ENCODE data around the gene NME7.

The NME7 gene

GRCh38 chr1:169118227-169118626 is 249.4 kb downstream of the NME7 start (continued):
- no peak for TF ChIP-seq HOXD13 (CRISPR knock-in tag; IDR thresholded peaks at IDR 0.05; ENCODE audit: borderline replicate concordance)
- TF ChIP-seq ZNF488 (tag by site-specific recombination; IDR thresholded peaks at IDR 0.05), result no peak
- TF ChIP-seq FEZF1 (tag by site-specific recombination; IDR thresholded peaks at IDR 0.05), result no peak
- no peak for TF ChIP-seq ZNF302 (tag by site-specific recombination; IDR thresholded peaks at IDR 0.05; ENCODE audit: low read depth)
- no peak for TF ChIP-seq ZNF248 (tag by site-specific recombination; IDR thresholded peaks at IDR 0.05)
- no peak for TF ChIP-seq ZNF654 (tag by site-specific recombination; IDR thresholded peaks at IDR 0.05; ENCODE audit: low read depth)
- no peak for TF ChIP-seq RBAK (tag by site-specific recombination; IDR thresholded peaks at IDR 0.05)
- TF ChIP-seq MEIS1 (CRISPR knock-in tag; IDR thresholded peaks at IDR 0.05; ENCODE audit: borderline replicate concordance), result no peak
- TF ChIP-seq ZNF404 (tag by site-specific recombination; IDR thresholded peaks at IDR 0.05), result no peak

DNA sequence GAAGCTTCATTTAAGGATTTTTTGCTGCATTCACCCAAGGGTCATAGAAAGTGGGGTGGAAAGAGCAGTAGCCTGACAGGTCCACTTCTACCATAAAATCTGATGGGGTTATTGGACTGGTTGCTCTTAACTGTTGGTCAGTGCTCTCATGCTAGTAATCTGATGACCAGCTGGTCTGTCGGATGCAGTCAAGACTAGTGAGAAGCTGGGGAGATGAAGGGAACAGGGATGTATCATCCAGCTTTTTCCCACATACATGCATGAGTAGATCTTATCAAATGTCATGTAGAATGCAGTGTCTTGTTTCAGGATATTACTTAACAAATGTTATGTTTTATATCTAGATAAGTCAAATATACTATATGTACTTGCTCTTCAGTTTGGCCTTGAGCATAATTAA is 250.0 kb downstream of the NME7 start:
- H3K36me3 ChIP-seq (ENCODE audit: control insufficient read depth in 2 of 2, insufficient read depth in 1 of 2, low read length in 2 of 2), result peaks cover 20 to 47% of the 10 kb centered on the region in 2 experiments
- no peak for TF ChIP-seq ZNF677 (tag by site-specific recombination; IDR thresholded peaks at IDR 0.05)
- TF ChIP-seq SETDB1 (IDR thresholded peaks at IDR 0.05; ENCODE audit: insufficient read length, low read length), result no peak
- TF ChIP-seq SP3 (tag by site-specific recombination; IDR thresholded peaks at IDR 0.05), result no peak
- no peak for TF ChIP-seq ZNF239 (tag by site-specific recombination; IDR thresholded peaks at IDR 0.05)
- no peak for TF ChIP-seq BCL6B (tag by site-specific recombination; IDR thresholded peaks at IDR 0.05)
- no peak for TF ChIP-seq ZNF16 (tag by site-specific recombination; IDR thresholded peaks at IDR 0.05; ENCODE audit: low read depth)
- TF ChIP-seq ZNF658 (tag by site-specific recombination; IDR thresholded peaks at IDR 0.05), result no peak
- no peak for TF ChIP-seq SALL2 (tag by site-specific recombination; IDR thresholded peaks at IDR 0.05; ENCODE audit: borderline replicate concordance)
- TF ChIP-seq ZNF174 (tag by site-specific recombination; IDR thresholded peaks at IDR 0.05), result no peak
- TF ChIP-seq ZNF670 (tag by site-specific recombination; IDR thresholded peaks at IDR 0.05; ENCODE audit: low read depth), result no peak
- no peak for TF ChIP-seq ZBTB48 (tag by site-specific recombination; IDR thresholded peaks at IDR 0.05)
- no peak for TF ChIP-seq ZNF768 (tag by site-specific recombination; IDR thresholded peaks at IDR 0.05)
- TF ChIP-seq, protein P1, sequence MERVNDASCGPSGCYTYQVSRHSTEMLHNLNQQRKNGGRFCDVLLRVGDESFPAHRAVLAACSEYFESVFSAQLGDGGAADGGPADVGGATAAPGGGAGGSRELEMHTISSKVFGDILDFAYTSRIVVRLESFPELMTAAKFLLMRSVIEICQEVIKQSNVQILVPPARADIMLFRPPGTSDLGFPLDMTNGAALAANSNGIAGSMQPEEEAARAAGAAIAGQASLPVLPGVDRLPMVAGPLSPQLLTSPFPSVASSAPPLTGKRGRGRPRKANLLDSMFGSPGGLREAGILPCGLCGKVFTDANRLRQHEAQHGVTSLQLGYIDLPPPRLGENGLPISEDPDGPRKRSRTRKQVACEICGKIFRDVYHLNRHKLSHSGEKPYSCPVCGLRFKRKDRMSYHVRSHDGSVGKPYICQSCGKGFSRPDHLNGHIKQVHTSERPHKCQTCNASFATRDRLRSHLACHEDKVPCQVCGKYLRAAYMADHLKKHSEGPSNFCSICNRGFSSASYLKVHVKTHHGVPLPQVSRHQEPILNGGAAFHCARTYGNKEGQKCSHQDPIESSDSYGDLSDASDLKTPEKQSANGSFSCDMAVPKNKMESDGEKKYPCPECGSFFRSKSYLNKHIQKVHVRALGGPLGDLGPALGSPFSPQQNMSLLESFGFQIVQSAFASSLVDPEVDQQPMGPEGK (tag by site-specific recombination; IDR thresholded peaks at IDR 0.05), result no peak
- no peak for TF ChIP-seq ZNF394 (tag by site-specific recombination; IDR thresholded peaks at IDR 0.05; ENCODE audit: borderline replicate concordance)
- TF ChIP-seq GLIS2 (tag by site-specific recombination; IDR thresholded peaks at IDR 0.05), result no peak
- TF ChIP-seq, protein P2, sequence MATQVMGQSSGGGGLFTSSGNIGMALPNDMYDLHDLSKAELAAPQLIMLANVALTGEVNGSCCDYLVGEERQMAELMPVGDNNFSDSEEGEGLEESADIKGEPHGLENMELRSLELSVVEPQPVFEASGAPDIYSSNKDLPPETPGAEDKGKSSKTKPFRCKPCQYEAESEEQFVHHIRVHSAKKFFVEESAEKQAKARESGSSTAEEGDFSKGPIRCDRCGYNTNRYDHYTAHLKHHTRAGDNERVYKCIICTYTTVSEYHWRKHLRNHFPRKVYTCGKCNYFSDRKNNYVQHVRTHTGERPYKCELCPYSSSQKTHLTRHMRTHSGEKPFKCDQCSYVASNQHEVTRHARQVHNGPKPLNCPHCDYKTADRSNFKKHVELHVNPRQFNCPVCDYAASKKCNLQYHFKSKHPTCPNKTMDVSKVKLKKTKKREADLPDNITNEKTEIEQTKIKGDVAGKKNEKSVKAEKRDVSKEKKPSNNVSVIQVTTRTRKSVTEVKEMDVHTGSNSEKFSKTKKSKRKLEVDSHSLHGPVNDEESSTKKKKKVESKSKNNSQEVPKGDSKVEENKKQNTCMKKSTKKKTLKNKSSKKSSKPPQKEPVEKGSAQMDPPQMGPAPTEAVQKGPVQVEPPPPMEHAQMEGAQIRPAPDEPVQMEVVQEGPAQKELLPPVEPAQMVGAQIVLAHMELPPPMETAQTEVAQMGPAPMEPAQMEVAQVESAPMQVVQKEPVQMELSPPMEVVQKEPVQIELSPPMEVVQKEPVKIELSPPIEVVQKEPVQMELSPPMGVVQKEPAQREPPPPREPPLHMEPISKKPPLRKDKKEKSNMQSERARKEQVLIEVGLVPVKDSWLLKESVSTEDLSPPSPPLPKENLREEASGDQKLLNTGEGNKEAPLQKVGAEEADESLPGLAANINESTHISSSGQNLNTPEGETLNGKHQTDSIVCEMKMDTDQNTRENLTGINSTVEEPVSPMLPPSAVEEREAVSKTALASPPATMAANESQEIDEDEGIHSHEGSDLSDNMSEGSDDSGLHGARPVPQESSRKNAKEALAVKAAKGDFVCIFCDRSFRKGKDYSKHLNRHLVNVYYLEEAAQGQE (tag by site-specific recombination; IDR thresholded peaks at IDR 0.05), result no peak
- no peak for TF ChIP-seq ZNF530 (tag by site-specific recombination; IDR thresholded peaks at IDR 0.05; ENCODE audit: low read depth)
- H3K4me1 ChIP-seq (ENCODE audit: control insufficient read depth, insufficient read depth, low read length), result peaks cover 12% of the 10 kb centered on the region
- ChIA-PET POLR2A (interaction anchor here (0.6 to 3.1 kb wide), 3 partner anchors 11 to 114 kb away, joined by 3 to 13 read pairs (median 5); partner anchors contain the start of gene ATP1B1), CTCF (interaction anchor here (0.6 kb wide), 3 partner anchors 45 to 466 kb away, joined by 3 to 5 read pairs (median 3); no protein-coding TSS in a partner anchor)
- no peak overlapping the region for H3K4me3 ChIP-seq (ENCODE audit: low read depth, low read length)
- no peak overlapping the region for H3K27ac ChIP-seq (ENCODE audit: extremely low read depth, low read depth, low read length)
- no peaks in the 10 kb centered on the region for H3K9me3 ChIP-seq (ENCODE audit: control insufficient read depth, insufficient read depth, low read depth, low read length)

All from HEK293 (cell line).